Testis (tissue), 3 donors: Measurements from ENCODE around the gene NUP188. TPM values are rescaled to one million over a fixed set of nuclear protein-coding genes. Genes with fewer than 3 reads are reported as not detected.
A peak's percentile ranks its signal among the peaks of the same experiment; 100 is the strongest.
"Not testable (repeated sequence)": the region's sequence is repeated elsewhere in the genome, so short reads cannot be mapped to it uniquely, and the experiment has no call there.

Source experiments
- DNase-seq: peaks from one replicate; pipeline ENCODE4 v3.0.0-alpha.2; 2019
- H3K27ac ChIP-seq, 2 donors: fragments of 200-600 bp; sonication (generic); one replicate each; pipeline ENCODE4 v1.5.1; 2019
- H3K27me3 ChIP-seq: fragments of 200-600 bp; sonication (generic); one replicate; pipeline ENCODE4 v1.5.1; 2019
- H3K36me3 ChIP-seq: fragments of 200-600 bp; sonication (generic); one replicate; pipeline ENCODE4 v1.5.1; 2017; ENCODE audit warnings: low read depth; ENCODE audit errors: missing control alignments
- H3K4me1 ChIP-seq: fragments of 200-600 bp; sonication (generic); one replicate; pipeline ENCODE4 v1.5.1; 2019
- H3K4me3 ChIP-seq, 2 donors: fragments of 200-600 bp; sonication (generic); one replicate each; pipeline ENCODE4 v1.5.1; 2017 to 2019
- H3K9me3 ChIP-seq: fragments of 200-600 bp; sonication (generic); one replicate; pipeline ENCODE4 v1.5.1; 2017
- POLR2A ChIP-seq: fragments of 450-650 bp; IDR thresholded peaks from one replicate; pipeline ENCODE4 v1.6.1; 2017; ENCODE audit warnings: antibody characterized with exemption, mild to moderate bottlenecking, moderate library complexity
- WGBS, 2 donors: methylation state at CpG; one replicate each; pipeline ENCODE4 v1.1.5; 2018; 5-methylcytosine and 5-hydroxymethylcytosine counted together
- intact Hi-C: fragments of 100-400 bp; cut with DNase I; formaldehyde crosslinking; loops from one replicate; pipeline ENCODE4 v1.15.1; 2023; ENCODE audit warnings: low total_unique reads
- polyA plus RNA-seq: library from polyadenylated mRNA; stranded (reverse); fragments of 350-450 nt; fragmentation: Illumina TruSeq; extraction: RNeasy Lipid Tissue Mini Kit (QIAGEN cat#74804); gene quantifications from one replicate; pipeline ENCODE4 v1.2.3, GENCODE V29; 2014; ENCODE audit warnings: low read depth, low replicate concordance; ENCODE audit not compliant: insufficient read depth
- total RNA-seq, 2 donors: library from RNA; depleted of rRNA; stranded (reverse); fragments of >200 nt; gene quantifications; one replicate each; pipeline ENCODE4 v1.2.3, GENCODE V29; 2016
- TF ChIP-seq, protein P1 (sequence below), 3 experiments: fragments of 450-650 bp in 2 of 3; fragments of 200-600 bp in 1 of 3; sonication (generic) in 1 of 3; IDR thresholded peaks; one replicate each; pipeline ENCODE4 v1.5.1; 2016 to 2019; ENCODE audit warnings: antibody characterized with exemption in 3 of 3, mild to moderate bottlenecking in 2 of 3, moderate library complexity in 1 of 3

The NUP188 gene
- total and polyA plus RNA-seq, 3 donors from 2014 or later = 165 to 241 (median 184) TPM

DNA sequence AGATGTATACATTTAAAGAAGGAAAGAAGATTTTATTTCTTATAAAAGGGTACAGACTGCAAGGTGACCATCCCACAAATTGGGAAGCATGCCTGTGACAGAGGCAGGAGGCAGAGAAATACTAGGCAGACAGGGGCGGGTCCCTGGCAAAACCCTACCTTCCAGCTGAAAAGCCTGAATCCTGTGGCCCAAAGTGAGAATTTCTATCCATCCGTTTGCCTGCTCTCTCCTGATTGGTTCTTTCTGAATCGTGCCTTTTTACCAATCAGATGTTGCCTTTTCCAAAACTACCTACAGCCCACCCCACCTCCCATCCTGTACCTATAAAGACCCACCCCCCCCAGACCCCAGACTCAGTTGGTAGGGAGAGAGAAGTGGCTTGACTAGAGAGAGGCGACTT is 84.0 kb downstream of the NUP188 start:
- no peaks in the 10 kb centered on the region for H3K9me3 ChIP-seq
- no peak overlapping the region for H3K27ac ChIP-seq
- H3K27me3 ChIP-seq = no peaks in the 10 kb centered on the region
- DNase-seq = no peak
- TF ChIP-seq, protein P1, sequence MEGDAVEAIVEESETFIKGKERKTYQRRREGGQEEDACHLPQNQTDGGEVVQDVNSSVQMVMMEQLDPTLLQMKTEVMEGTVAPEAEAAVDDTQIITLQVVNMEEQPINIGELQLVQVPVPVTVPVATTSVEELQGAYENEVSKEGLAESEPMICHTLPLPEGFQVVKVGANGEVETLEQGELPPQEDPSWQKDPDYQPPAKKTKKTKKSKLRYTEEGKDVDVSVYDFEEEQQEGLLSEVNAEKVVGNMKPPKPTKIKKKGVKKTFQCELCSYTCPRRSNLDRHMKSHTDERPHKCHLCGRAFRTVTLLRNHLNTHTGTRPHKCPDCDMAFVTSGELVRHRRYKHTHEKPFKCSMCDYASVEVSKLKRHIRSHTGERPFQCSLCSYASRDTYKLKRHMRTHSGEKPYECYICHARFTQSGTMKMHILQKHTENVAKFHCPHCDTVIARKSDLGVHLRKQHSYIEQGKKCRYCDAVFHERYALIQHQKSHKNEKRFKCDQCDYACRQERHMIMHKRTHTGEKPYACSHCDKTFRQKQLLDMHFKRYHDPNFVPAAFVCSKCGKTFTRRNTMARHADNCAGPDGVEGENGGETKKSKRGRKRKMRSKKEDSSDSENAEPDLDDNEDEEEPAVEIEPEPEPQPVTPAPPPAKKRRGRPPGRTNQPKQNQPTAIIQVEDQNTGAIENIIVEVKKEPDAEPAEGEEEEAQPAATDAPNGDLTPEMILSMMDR (IDR thresholded peaks at IDR 0.05) = no peak
- TF ChIP-seq POLR2A = no peak
- peaks cover 17% of the 10 kb centered on the region for H3K4me1 ChIP-seq
- H3K4me3 ChIP-seq = no peak overlapping the region
- WGBS, 2 donors = 65 to 70% methylated on average over 4 of the region's 4 CpGs
- no peaks in the 10 kb centered on the region for H3K36me3 ChIP-seq
- intact Hi-C loops = no loop called here

DNA sequence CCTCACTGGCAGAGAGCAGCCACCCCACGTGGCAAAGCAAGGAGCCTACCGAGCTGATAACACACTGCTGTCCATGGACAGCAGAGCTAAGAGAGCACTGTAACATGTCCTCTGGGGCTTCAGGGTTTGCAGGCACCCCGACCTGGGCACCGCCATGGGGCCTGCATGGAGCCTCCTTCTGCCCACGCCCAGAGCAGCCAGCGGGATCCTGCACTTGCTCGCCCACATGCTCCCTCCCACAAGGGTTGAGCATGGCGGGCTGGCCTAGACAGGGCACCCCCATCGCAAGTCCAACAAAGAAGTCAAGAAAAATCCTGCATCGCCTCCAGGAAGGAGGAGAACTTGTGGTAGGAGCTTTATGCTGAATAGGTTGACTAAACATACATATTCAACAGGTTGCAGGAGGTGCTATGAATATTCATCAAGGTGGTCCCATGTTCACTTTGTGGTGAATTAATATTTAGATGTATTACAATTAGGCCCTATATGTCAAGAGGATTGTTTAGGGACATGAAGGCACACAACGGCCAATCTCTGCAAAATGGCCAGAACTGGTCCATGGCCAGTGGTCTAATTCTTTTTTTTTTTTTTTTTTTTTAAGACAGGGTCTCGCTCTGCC is 85.2 kb downstream of the NUP188 start:
- intact Hi-C loops = no loop called here
- H3K9me3 ChIP-seq = no peaks in the 10 kb centered on the region
- TF ChIP-seq, protein P1 (IDR thresholded peaks at IDR 0.05) = no peak
- no peak for TF ChIP-seq POLR2A
- WGBS, 2 donors = 90 to 91% methylated on average over 10 to 12 of the region's 12 CpGs
- no peaks in the 10 kb centered on the region for H3K27me3 ChIP-seq
- H3K27ac ChIP-seq = no peak overlapping the region
- no peak for DNase-seq
- H3K4me1 ChIP-seq = peaks cover 12% of the 10 kb centered on the region
- no peaks in the 10 kb centered on the region for H3K36me3 ChIP-seq
- H3K4me3 ChIP-seq = no peak overlapping the region

DNA sequence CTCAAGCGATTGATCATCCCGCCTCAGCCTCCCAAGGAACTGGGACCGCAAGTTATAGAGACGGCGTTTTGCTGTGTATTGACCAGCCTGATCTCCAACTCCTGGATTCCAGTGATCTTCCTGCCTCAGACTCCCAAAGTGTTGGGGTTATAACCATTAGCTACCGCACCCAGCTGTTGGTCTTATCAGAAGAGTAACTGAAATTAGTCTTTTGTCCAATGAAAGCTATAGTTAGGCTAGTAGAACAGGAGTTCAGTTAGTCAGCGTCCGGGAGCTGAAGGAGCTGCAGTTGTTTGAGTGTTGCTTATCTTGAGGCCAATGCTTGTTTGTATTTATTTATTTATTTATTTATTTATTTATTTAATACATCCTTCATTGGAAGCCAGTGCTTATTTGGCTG is 85.7 kb downstream of the NUP188 start:
- no peaks in the 10 kb centered on the region for H3K36me3 ChIP-seq
- H3K9me3 ChIP-seq = no peaks in the 10 kb centered on the region
- H3K27me3 ChIP-seq = no peaks in the 10 kb centered on the region
- H3K27ac ChIP-seq = no peak overlapping the region
- peaks cover 18% of the 10 kb centered on the region for H3K4me1 ChIP-seq
- TF ChIP-seq, protein P1 (IDR thresholded peaks at IDR 0.05) = no peak
- TF ChIP-seq POLR2A = no peak
- no peak overlapping the region for H3K4me3 ChIP-seq
- WGBS, 2 donors = 93% methylated on average over 8 of the region's 8 CpGs
- no peak for DNase-seq
- intact Hi-C loops = no loop called here

DNA sequence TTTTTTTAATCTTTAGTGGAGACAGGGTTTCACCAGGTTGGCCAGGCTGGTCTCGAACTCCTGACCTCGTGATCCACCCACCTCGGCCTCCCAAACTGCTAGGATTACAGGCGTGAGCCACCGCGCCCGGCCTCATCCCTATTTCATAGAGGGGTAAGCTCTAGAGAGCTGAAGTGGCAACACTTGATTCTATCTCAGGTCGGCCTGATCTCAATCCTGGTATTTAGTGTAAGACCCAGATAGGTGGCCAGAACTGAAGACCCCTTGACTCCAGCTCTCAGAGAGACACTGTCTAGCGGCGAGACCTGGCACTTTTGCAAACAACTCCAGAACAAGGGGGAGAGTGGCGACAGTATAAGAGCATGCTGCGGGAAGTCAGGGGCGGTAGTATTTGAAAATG is 88.3 kb downstream of the NUP188 start:
- DNase-seq, H3K36me3 ChIP-seq, intact Hi-C loops, H3K9me3 ChIP-seq, H3K27me3 ChIP-seq: not testable (repeated sequence)
- peaks cover 16% of the 10 kb centered on the region for H3K4me1 ChIP-seq
- H3K27ac ChIP-seq = peak overlapping the region in 1 of 2 donors; percentile 67
- peak overlapping the region; percentile 64 to 91 for H3K4me3 ChIP-seq
- 13 to 46% methylated on average over 12 to 13 of the region's 13 CpGs for WGBS, 2 donors

DNA sequence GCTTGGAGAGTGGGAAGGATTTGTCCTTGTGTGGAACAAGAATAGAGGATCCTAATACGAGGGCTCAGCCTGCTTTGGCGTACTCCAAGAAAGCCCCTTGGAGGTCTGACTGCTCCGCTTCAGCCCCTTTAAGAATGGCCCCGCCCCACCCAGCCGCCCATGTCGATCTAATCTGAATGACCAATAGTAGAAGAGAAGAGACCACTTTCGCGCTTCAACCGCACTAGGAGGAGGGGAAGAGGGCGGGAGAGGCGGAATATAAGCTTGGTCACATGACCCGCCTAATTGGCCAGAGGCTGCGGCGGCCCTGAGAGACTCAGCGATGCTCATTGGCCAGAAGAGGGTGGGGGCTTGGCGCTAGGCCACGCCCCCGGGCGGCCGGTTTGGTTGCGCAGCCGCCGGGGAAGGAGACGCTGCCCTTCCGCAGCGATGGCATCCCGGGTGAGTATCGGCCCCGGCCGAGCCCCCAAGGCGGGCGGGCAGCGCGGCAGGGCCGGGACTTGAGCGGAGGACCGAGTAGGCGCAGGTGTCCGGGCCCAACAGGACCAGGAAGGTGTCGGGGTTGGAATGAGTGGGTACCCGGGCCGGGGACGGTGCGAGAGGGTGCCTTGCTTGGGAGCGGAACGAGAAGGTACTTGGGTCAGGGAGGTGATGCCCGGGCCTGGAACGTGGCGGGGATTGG is 88.9 kb downstream of the NUP188 start, which contains the start of gene MIGA2:
TSS of gene MIGA2 (plus strand) at position 386 of the 682 bp plus-strand sequence. CDS start 3,969 bp downstream, outside the sequence.
- peak within 1 kb of the TSS; percentile 56 to 67 for H3K27ac ChIP-seq
- TF ChIP-seq POLR2A = no peak
- TF ChIP-seq, protein P1 (IDR thresholded peaks at IDR 0.05) = peak in 1 of 3 experiments; percentile 25
- peaks cover 16% of the 10 kb centered on the region for H3K4me1 ChIP-seq
- no peaks in the 10 kb centered on the region for H3K27me3 ChIP-seq
- WGBS, 2 donors = 0% methylated on average over 27 to 49 of the region's 49 CpGs
- H3K4me3 ChIP-seq = peak within 1 kb of the TSS; percentile 64 to 91
- H3K36me3 ChIP-seq = no peaks in the 10 kb centered on the region
- intact Hi-C loops = no loop called here
- H3K9me3 ChIP-seq = no peaks in the 10 kb centered on the region
- peak; percentile 100 for DNase-seq
